HepG2 (cell line): ENCODE measurements around the gene MTCH1.

ENCODE experiments used
- CHD2 ChIP-seq: IDR thresholded peaks from 2 replicates; pipeline ENCODE4 v1.6.1; 2011; ENCODE audit warnings: low read depth, low read length, improper control_type of control experiment
- FOXK1 ChIP-seq: sonication (generic); formaldehyde crosslinking; IDR thresholded peaks from 2 replicates; pipeline ENCODE4 v1.4.0; 2020; ENCODE audit warnings: low read depth, missing genetic modification reagents, borderline replicate concordance
- NR3C1 ChIP-seq: sonication (generic); formaldehyde crosslinking; IDR thresholded peaks from 2 replicates; pipeline ENCODE4 v1.4.0; 2020; ENCODE audit warnings: missing genetic modification reagents
- PRPF4 ChIP-seq: fragments of 200-400 bp; formaldehyde crosslinking; IDR thresholded peaks from 2 replicates; pipeline ENCODE4 v1.6.1; 2016; ENCODE audit warnings: low read length, low read depth; ENCODE audit not compliant: poor library complexity, severe bottlenecking
- ZFP36L2 ChIP-seq: sonication (generic); formaldehyde crosslinking; IDR thresholded peaks from 2 replicates; pipeline ENCODE4 v1.4.0; 2020; ENCODE audit warnings: missing genetic modification reagents
- TF ChIP-seq, protein P1 (sequence below): sonication (generic); formaldehyde crosslinking; IDR thresholded peaks from 2 replicates; pipeline ENCODE4 v1.5.0; 2020; ENCODE audit warnings: mild to moderate bottlenecking, missing genetic modification reagents, moderate library complexity

DNA sequence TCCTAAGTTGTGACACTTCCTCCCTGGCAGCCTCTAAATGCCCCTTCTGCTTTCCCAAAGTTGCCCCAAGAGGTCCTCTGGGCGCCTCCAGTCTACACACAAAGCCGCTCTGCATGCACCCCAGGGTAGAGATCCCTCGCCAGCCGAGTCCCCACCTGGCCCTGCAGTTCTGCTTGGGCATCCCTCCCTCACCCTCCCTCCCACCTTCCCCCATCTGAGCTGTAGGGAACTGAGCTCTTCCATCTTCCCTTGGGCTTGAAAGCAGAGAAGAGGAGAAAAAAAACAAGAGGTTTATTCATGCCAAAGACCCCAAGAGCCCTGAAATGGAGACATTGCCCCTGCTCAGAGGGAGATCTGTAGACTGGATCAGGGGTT, 13.7 kb upstream of the MTCH1 start:
- TF ChIP-seq PRPF4 (no peak), CHD2 (no peak), ZFP36L2 (CRISPR knock-in tag) (no peak), FOXK1 (no peak), NR3C1 (CRISPR knock-in tag) (no peak)
- TF ChIP-seq, protein P1, sequence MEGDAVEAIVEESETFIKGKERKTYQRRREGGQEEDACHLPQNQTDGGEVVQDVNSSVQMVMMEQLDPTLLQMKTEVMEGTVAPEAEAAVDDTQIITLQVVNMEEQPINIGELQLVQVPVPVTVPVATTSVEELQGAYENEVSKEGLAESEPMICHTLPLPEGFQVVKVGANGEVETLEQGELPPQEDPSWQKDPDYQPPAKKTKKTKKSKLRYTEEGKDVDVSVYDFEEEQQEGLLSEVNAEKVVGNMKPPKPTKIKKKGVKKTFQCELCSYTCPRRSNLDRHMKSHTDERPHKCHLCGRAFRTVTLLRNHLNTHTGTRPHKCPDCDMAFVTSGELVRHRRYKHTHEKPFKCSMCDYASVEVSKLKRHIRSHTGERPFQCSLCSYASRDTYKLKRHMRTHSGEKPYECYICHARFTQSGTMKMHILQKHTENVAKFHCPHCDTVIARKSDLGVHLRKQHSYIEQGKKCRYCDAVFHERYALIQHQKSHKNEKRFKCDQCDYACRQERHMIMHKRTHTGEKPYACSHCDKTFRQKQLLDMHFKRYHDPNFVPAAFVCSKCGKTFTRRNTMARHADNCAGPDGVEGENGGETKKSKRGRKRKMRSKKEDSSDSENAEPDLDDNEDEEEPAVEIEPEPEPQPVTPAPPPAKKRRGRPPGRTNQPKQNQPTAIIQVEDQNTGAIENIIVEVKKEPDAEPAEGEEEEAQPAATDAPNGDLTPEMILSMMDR (CRISPR knock-in tag) = no peak
